HepG2 (cell line): ENCODE data around the gene OGFR. TPM values are rescaled to one million over a fixed set of nuclear protein-coding genes. Genes with fewer than 3 reads are reported as not detected.

Experiments used
- AGO1 ChIP-seq: fragments of 200-400 bp; formaldehyde crosslinking; IDR thresholded peaks from 2 replicates; pipeline ENCODE4 v1.6.1; 2017; ENCODE audit warnings: mild to moderate bottlenecking, low read depth, low read length, moderate library complexity; ENCODE audit not compliant: poor library complexity, severe bottlenecking
- BORCS8-MEF2B ChIP-seq: sonication (generic); formaldehyde crosslinking; IDR thresholded peaks from 2 replicates; pipeline ENCODE4 v1.8.0; 2022; ENCODE audit warnings: mild to moderate bottlenecking, missing genetic modification reagents
- CTCF ChIP-seq: sonication (generic); formaldehyde crosslinking; IDR thresholded peaks from 2 replicates; pipeline ENCODE4 v1.5.0; 2020; ENCODE audit warnings: mild to moderate bottlenecking, missing genetic modification reagents, moderate library complexity
- ELF3 ChIP-seq: IDR thresholded peaks from 2 replicates; pipeline ENCODE4 v1.6.1; 2016; ENCODE audit warnings: missing genetic modification reagents, missing compliant biosample characterization
- PLSCR1 ChIP-seq: sonication (generic); formaldehyde crosslinking; IDR thresholded peaks from 2 replicates; pipeline ENCODE4 v1.5.0; 2020; ENCODE audit warnings: missing genetic modification reagents, mild to moderate bottlenecking, borderline replicate concordance
- RFX3 ChIP-seq: IDR thresholded peaks from 2 replicates; pipeline ENCODE4 v1.6.1; 2016; ENCODE audit warnings: missing biosample characterization, missing genetic modification reagents
- SOX6 ChIP-seq, 2 experiments: fragments of 450-650 bp in 1 of 2; sonication (generic) in 1 of 2; formaldehyde crosslinking in 1 of 2; IDR thresholded peaks; 2 replicates each; pipeline versions ENCODE4 v1.4.0 to v1.6.1; 2017 to 2020; ENCODE audit warnings: antibody characterized with exemption in 1 of 2, mild to moderate bottlenecking in 1 of 2, missing genetic modification reagents in 1 of 2
- TAF1 ChIP-seq: sonication (generic); formaldehyde crosslinking; IDR thresholded peaks from 2 replicates; pipeline ENCODE4 v1.4.0; 2020; ENCODE audit warnings: missing genetic modification reagents
- YEATS2 ChIP-seq: sonication (generic); formaldehyde crosslinking; IDR thresholded peaks from 2 replicates; pipeline ENCODE4 v1.4.0; 2020; ENCODE audit warnings: missing genetic modification reagents, borderline replicate concordance
- ZBTB40 ChIP-seq, 2 experiments: fragments of 450-650 bp in 1 of 2; sonication (generic) in 1 of 2; formaldehyde crosslinking in 1 of 2; IDR thresholded peaks; 2 replicates each; pipeline versions ENCODE4 v1.6.1 to v1.8.0; 2016 to 2022; ENCODE audit warnings: antibody characterized with exemption in 1 of 2, mild to moderate bottlenecking in 1 of 2, missing genetic modification reagents in 1 of 2
- ZNF343 ChIP-seq: sonication (generic); formaldehyde crosslinking; IDR thresholded peaks from 2 replicates; pipeline ENCODE4 v1.4.0; 2020; ENCODE audit warnings: mild to moderate bottlenecking, missing genetic modification reagents
- ZNF446 ChIP-seq: sonication (generic); formaldehyde crosslinking; IDR thresholded peaks from 2 replicates; pipeline ENCODE4 v1.5.0; 2020; ENCODE audit warnings: mild to moderate bottlenecking, missing genetic modification reagents
- ZNF784 ChIP-seq: sonication (generic); formaldehyde crosslinking; IDR thresholded peaks from 2 replicates; pipeline ENCODE4 v1.5.1; 2020; ENCODE audit warnings: missing genetic modification reagents, mild to moderate bottlenecking, borderline replicate concordance
- polyA plus RNA-seq, 8 experiments: library from polyadenylated mRNA; depleted of rRNA in 3 of 8; stranded (reverse) in 7 of 8; unstranded in 1 of 8; fragments of >200 nt; fragmentation: Illumina TruSeq in 4 of 8; extraction: Trizol in 4 of 8; gene quantifications; 2 replicates each; pipeline versions ENCODE4 v1.2.1 to v1.2.3, GENCODE V29; 2011 to 2016; ENCODE audit warnings: low read depth in 4 of 8, missing spikeins in 1 of 8, mixed read lengths in 1 of 8; ENCODE audit not compliant: insufficient read depth in 1 of 8
- total RNA-seq, 5 experiments: library from RNA; depleted of rRNA; stranded (reverse); fragments of >200 nt; fragmentation: Illumina TruSeq; extraction: Trizol; gene quantifications; 2 replicates each; pipeline ENCODE4 v1.2.3, GENCODE V29; 2016; ENCODE audit warnings: low read depth in 1 of 5
- TF ChIP-seq, protein P1 (sequence below): sonication (generic); formaldehyde crosslinking; IDR thresholded peaks from 2 replicates; pipeline ENCODE4 v1.8.0; 2023; ENCODE audit warnings: mild to moderate bottlenecking, missing genetic modification reagents

OGFR gene
- total and polyA plus RNA-seq, 2 of the 13 experiments (the other 11 are each of a cell fraction or from before 2014, with no cell fraction given): 47.7 to 81.8 TPM

DNA sequence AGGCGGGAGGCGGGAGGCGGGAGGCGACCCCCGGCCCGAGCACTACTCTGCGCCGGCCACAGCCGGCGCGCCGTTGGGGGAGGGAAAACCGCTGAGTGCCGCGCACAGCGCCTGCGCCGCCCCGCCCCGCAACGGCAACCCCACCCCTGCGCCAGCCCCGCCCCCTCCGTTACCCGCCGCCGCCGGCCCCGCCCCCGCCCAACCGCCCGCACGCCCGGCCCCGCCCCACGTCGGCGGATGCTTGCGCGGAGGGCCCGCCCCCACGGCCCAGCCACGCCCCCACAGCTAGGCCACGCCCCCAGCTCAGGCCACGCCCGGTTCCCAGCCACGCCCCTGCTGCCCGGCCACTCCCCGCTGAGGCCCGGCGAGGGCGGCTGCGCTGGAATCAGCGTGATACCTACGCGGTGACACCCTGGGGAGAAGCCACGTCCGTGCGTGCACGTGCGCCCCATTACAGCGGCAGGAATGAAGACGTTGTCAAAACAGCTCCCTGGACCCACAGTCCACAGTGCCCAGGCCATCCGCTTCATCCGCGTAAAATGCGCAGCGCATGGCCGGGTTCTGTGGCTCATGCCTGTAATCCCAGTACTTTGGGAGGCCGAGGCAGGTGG lies 57.2 kb downstream of the OGFR start, which contains the start of gene TCFL5 (continued):
- TF ChIP-seq, protein P1, sequence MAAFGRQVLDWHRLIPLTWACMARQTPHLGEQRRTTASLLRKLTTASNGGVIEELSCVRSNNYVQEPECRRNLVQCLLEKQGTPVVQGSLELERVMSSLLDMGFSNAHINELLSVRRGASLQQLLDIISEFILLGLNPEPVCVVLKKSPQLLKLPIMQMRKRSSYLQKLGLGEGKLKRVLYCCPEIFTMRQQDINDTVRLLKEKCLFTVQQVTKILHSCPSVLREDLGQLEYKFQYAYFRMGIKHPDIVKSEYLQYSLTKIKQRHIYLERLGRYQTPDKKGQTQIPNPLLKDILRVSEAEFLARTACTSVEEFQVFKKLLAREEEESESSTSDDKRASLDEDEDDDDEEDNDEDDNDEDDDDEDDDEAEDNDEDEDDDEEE (CRISPR knock-in tag): peak; percentile 95
- TF ChIP-seq TAF1 (CRISPR knock-in tag) (peak; percentile 80), ZNF446 (peak; percentile 72), PLSCR1 (CRISPR knock-in tag) (no peak), YEATS2 (CRISPR knock-in tag) (peak; percentile 83; the same call in 1 of the 2 replicates), RFX3 (no peak), CTCF (CRISPR knock-in tag) (no peak; the same call in 1 of the 2 replicates), ZNF343 (CRISPR knock-in tag) (peak; percentile 87), ELF3 (peak; percentile 73), ZBTB40 (IDR thresholded peaks at IDR 0.05) (no peak), ZBTB40 (CRISPR knock-in tag; IDR thresholded peaks at IDR 0.05) (peak; percentile 91), SOX6 (IDR thresholded peaks at IDR 0.05) (no peak), SOX6 (CRISPR knock-in tag; IDR thresholded peaks at IDR 0.05) (peak; percentile 66), BORCS8-MEF2B (CRISPR knock-in tag) (peak; percentile 97), AGO1 (no peak), ZNF784 (peak; percentile 86; the same call in 1 of the 2 replicates)
